Peyer's patch (tissue), 4 donors: ENCODE data around the gene MT1X. TPM values are rescaled to one million over a fixed set of nuclear protein-coding genes. Genes with fewer than 3 reads are reported as not detected.

Source experiments
- DNase-seq, 3 donors: peaks; one replicate each; pipeline ENCODE4 v3.0.0-alpha.2; 2017 to 2019
- H3K27ac ChIP-seq, 4 donors: fragments of 200-600 bp; sonication (generic); one replicate each; pipeline ENCODE4 v1.5.1; 2016 to 2019
- H3K27me3 ChIP-seq, 2 donors: fragments of 200-600 bp; sonication (generic); one replicate each; pipeline ENCODE4 v1.5.1; 2019
- H3K36me3 ChIP-seq, 3 donors: fragments of 200-600 bp; sonication (generic); one replicate each; pipeline ENCODE4 v1.5.1; 2016 to 2019
- H3K4me1 ChIP-seq, 4 donors: fragments of 200-600 bp; sonication (generic); one replicate each; pipeline ENCODE4 v1.5.1; 2016 to 2019
- H3K4me3 ChIP-seq, 4 donors: fragments of 200-600 bp; sonication (generic); 1 replicate in 3 of 4; 2 replicates in 1 of 4; pipeline ENCODE4 v1.5.1; 2016 to 2019; ENCODE audit warnings: mild to moderate bottlenecking in 1 of 4
- H3K9me3 ChIP-seq, 4 donors: fragments of 200-600 bp; sonication (generic); one replicate each; pipeline ENCODE4 v1.5.1; 2016 to 2019; ENCODE audit warnings: mild to moderate bottlenecking in 1 of 4
- POLR2A ChIP-seq, 2 donors: fragments of 450-650 bp; IDR thresholded peaks; one replicate each; pipeline ENCODE4 v1.5.1; 2017; ENCODE audit warnings: antibody characterized with exemption in 2 of 2, mild to moderate bottlenecking in 2 of 2, moderate library complexity in 2 of 2
- total RNA-seq, 4 donors: library from RNA; depleted of rRNA; stranded (reverse); fragments of >200 nt; gene quantifications; one replicate each; pipeline ENCODE4 v1.1.0, GENCODE V29; 2016
- TF ChIP-seq, protein P1 (sequence below), 6 experiments: fragments of 450-650 bp in 4 of 6; fragments of 200-600 bp in 2 of 6; sonication (generic) in 1 of 6; IDR thresholded peaks; one replicate each; pipeline ENCODE4 v1.5.1; 2017 to 2019; ENCODE audit warnings: antibody characterized with exemption in 6 of 6, mild to moderate bottlenecking in 3 of 6, moderate library complexity in 1 of 6

The MT1X gene
- total RNA-seq, 4 donors from 2014 or later, result 121 to 1,155 (median 305) TPM

DNA sequence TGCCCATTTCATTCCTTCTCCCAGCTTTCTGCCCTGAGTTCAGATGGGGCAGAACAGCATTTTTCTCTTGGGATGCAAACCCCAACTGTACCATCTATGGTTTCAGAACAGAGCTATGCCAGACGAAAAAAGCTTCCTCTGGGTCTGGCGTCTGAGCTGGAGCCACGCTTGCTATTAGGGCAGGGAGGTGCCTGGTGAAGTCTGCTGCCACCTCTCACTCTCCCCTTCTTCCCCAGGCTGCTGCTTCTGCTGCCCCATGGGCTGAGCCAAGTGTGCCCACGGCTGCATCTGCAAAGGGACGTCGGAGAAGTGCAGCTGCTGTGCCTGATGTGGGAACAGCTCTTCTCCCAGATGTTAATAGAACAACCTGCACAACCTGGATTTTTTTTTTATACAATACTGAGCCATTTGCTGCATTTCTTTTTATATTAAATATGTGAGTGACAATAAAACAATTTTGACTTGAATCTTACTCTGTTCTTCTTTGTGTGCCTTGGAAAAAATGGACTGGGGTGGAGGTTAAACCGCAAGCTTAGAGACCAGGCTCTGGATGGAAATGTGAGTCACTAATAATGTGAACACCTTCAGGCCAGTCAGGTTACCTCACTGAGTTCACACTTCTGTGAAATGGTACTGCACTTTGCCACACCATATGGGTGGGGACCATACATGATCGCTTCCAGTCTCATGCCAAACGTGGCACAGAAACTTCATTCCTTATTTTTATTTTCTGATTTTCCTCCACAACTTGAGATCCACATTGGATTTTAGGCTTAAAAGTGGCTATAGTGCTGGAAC, 45.5 kb upstream of the MT1X start:
- peaks cover 0 to 11% of the 10 kb centered on the region in 2 donors for H3K27me3 ChIP-seq
- no peak overlapping the region for H3K27ac ChIP-seq
- no peaks in the 10 kb centered on the region for H3K9me3 ChIP-seq
- no peak for DNase-seq
- no peaks in the 10 kb centered on the region for H3K36me3 ChIP-seq
- peaks cover 0 to 33% (median 0%) of the 10 kb centered on the region in 4 donors for H3K4me1 ChIP-seq
- no peak overlapping the region for H3K4me3 ChIP-seq
- TF ChIP-seq, protein P1, sequence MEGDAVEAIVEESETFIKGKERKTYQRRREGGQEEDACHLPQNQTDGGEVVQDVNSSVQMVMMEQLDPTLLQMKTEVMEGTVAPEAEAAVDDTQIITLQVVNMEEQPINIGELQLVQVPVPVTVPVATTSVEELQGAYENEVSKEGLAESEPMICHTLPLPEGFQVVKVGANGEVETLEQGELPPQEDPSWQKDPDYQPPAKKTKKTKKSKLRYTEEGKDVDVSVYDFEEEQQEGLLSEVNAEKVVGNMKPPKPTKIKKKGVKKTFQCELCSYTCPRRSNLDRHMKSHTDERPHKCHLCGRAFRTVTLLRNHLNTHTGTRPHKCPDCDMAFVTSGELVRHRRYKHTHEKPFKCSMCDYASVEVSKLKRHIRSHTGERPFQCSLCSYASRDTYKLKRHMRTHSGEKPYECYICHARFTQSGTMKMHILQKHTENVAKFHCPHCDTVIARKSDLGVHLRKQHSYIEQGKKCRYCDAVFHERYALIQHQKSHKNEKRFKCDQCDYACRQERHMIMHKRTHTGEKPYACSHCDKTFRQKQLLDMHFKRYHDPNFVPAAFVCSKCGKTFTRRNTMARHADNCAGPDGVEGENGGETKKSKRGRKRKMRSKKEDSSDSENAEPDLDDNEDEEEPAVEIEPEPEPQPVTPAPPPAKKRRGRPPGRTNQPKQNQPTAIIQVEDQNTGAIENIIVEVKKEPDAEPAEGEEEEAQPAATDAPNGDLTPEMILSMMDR (IDR thresholded peaks at IDR 0.05), result no peak
- no peak for TF ChIP-seq POLR2A (IDR thresholded peaks at IDR 0.05)

DNA sequence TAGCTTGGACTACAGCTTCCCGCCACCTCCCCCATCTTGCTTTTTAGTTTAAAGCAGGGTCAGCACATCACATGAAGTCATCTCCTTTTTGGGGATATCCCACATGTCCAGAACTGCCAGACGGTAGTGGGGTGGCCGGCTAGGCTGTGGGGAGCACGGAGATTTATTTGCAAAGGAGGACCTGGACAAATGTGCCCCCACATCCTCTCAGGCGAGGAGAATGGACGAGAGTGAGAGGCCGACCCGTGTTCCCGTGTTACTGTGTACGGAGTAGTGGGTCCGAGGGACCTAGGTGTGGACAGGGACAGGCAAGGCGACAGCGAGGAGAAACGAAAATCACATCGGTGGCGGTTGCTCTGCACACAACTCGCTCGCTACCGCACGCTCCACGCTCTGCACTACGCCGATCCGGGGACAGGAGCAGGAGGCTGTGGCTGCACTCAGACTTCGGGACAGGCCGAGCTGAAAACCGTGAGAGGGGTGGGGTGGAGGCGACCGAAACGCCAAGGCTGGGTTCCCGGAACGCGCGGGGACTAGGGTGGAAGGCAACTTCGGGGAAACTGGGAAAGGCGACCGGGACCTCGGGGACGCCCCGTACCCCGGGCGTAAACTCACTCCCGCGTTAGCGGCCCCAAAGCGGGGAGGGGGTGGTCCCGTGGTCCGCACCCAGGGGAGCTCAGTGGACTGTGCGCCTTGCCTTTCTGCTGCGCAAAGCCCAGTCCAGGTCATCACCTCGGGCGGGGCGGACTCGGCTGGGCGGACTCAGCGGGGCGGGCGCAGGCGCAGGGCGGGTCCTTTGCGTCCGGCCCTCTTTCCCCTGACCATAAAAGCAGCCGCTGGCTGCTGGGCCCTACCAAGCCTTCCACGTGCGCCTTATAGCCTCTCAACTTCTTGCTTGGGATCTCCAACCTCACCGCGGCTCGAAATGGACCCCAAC, 44.2 kb upstream of the MT1X start, which contains the start of gene MT1A:
Gene MT1A, plus strand, starts transcription at position 853 of the 937 bp plus-strand sequence. Its CDS starts 73 bp downstream, at position 926.
- Histone ChIP-seq H3K36me3 (no peaks in the 10 kb centered on the region), H3K27me3 (peaks cover 0 to 11% of the 10 kb centered on the region in 2 donors), H3K4me3 (peak within 1 kb of the TSS; percentile 12 to 63 (median 38)), H3K9me3 (no peaks in the 10 kb centered on the region), H3K27ac (peak within 1 kb of the TSS in 3 of 4 donors; percentile 19 to 73 (median 48)), H3K4me1 (peaks cover 0 to 29% (median 2%) of the 10 kb centered on the region in 4 donors)
- TF ChIP-seq, protein P1 (IDR thresholded peaks at IDR 0.05), result no peak
- TF ChIP-seq POLR2A (IDR thresholded peaks at IDR 0.05), result peak in 1 of 2 donors; percentile 29
- DNase-seq, result peak in 2 of 3 donors; percentile 82 to 91

DNA sequence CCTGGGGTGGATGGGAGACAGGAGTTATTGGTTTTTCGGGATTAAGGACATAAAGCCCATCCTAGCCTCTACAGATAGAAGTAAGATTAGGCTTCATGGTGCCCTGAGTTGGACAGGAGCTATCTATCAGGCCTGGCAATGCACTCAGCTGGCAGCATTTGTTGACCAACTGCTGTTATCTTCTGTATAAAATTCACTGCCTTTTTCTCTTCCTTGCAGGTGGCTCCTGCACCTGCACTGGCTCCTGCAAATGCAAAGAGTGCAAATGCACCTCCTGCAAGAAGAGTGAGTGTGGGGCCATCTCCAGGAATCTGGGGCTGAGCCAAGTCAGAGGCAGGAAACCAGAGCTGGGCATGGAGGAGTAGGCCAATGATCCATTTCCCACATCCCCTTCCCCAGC, 43.2 kb upstream of the MT1X start:
- DNase-seq, result no peak
- TF ChIP-seq POLR2A (IDR thresholded peaks at IDR 0.05), result no peak
- Histone ChIP-seq H3K27me3 (peaks cover 0 to 11% of the 10 kb centered on the region in 2 donors), H3K4me1 (peaks cover 0 to 38% (median 7%) of the 10 kb centered on the region in 4 donors), H3K36me3 (no peaks in the 10 kb centered on the region), H3K4me3 (peak overlapping the region in 1 of 4 donors; percentile 63), H3K9me3 (no peaks in the 10 kb centered on the region), H3K27ac (peak overlapping the region in 1 of 4 donors; percentile 73)

DNA sequence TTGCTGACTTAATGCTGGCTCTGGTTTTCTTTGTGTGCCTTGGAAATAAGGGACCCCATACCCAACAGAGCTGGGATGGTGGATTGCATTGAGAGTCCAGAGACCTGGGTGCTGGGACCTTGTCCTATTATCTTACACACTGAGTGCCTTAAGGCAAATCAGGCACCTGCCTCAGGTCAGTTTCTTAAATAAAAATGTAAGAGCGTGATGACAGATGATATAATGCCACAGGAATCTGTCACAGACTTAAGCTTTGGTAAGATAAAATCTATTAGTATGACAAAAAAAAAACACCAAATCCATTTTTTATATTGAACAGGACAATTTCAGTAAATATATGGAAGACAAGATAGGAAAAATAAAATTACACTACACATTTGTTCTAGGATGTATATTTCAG, 42.2 kb upstream of the MT1X start:
- Histone ChIP-seq H3K27me3 (peaks cover 0 to 5% of the 10 kb centered on the region in 2 donors), H3K27ac (no peak overlapping the region), H3K4me3 (no peak overlapping the region), H3K36me3 (no peaks in the 10 kb centered on the region), H3K4me1 (peaks cover 0 to 40% (median 7%) of the 10 kb centered on the region in 4 donors), H3K9me3 (no peaks in the 10 kb centered on the region)
- TF ChIP-seq, protein P1 (IDR thresholded peaks at IDR 0.05), result no peak
- TF ChIP-seq POLR2A (IDR thresholded peaks at IDR 0.05), result no peak
- no peak for DNase-seq

DNA sequence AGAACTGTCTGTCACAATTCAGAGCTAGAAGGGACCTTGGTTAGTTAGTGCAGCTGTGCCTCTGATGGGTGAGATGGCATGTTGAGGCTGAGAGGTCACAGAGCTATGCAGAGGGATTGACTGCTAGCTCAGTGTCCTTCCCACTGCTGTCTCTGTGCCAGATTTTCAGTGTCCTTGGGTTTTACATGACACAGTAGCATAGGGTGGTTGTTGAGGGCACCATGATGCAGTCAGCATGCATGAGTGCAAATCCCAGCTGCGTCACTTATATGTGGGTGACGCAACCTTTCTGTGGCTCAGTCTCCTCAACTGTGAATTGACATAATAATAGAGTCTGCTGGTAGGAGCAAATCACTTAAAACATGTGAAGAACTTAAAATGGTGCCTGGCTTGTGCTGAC, 41.1 kb upstream of the MT1X start:
- H3K27ac ChIP-seq, result no peak overlapping the region
- no peaks in the 10 kb centered on the region for H3K27me3 ChIP-seq
- no peaks in the 10 kb centered on the region for H3K9me3 ChIP-seq
- no peak overlapping the region for H3K4me3 ChIP-seq
- H3K36me3 ChIP-seq, result no peaks in the 10 kb centered on the region
- DNase-seq, result no peak
- TF ChIP-seq, protein P1 (IDR thresholded peaks at IDR 0.05), result no peak
- TF ChIP-seq POLR2A (IDR thresholded peaks at IDR 0.05), result no peak
- peaks cover 0 to 33% (median 7%) of the 10 kb centered on the region in 4 donors for H3K4me1 ChIP-seq
